Stimulated activated naive CD4-positive, alpha-beta T cell treated with Interleukin-2 at 50 U/mL for 16 hours (primary cell): ENCODE results near the gene ARMC9.
"Not testable (repeated sequence)": the region's sequence is repeated elsewhere in the genome, so short reads cannot be mapped to it uniquely, and the experiment has no call there.

Source experiments
- DNase-seq: peaks from one replicate; lab custom pipeline; 2025; lab: John Stamatoyannopoulos, UW

ARMC9 gene

GRCh38 chr2:231244382-231245248 is 46.2 kb downstream of the ARMC9 start:
- no peak for DNase-seq

- DNase-seq = no peak
These were observed 47.0 kb downstream of the ARMC9 start for GRCh38 chr2:231245249-231246094.

GRCh38 chr2:231246171-231246842 is 47.9 kb downstream of the ARMC9 start:
- DNase-seq = no peak

- DNase-seq = no peak
These were observed 51.7 kb downstream of the ARMC9 start for GRCh38 chr2:231250146-231250545.

GRCh38 chr2:231250698-231251097 is 52.3 kb downstream of the ARMC9 start:
- DNase-seq = no peak

GRCh38 chr2:231253292-231253691 is 54.9 kb downstream of the ARMC9 start:
- DNase-seq = not testable (repeated sequence)

- no peak for DNase-seq
These were observed 58.1 kb downstream of the ARMC9 start for GRCh38 chr2:231256494-231256893.

- no peak for DNase-seq
These were observed 59.3 kb downstream of the ARMC9 start for GRCh38 chr2:231257763-231258162.

- DNase-seq = no peak
These were observed 60.3 kb downstream of the ARMC9 start for GRCh38 chr2:231258701-231259100.

GRCh38 chr2:231259104-231259503 is 60.7 kb downstream of the ARMC9 start:
- DNase-seq = no peak

- DNase-seq = no peak
These were observed 62.2 kb downstream of the ARMC9 start for GRCh38 chr2:231260442-231261208.

- no peak for DNase-seq
These were observed 64.8 kb downstream of the ARMC9 start for GRCh38 chr2:231263118-231263831.

- DNase-seq = no peak
These were observed 72.0 kb downstream of the ARMC9 start for GRCh38 chr2:231270221-231271114.

GRCh38 chr2:231272991-231273390 is 74.6 kb downstream of the ARMC9 start:
- no peak for DNase-seq

GRCh38 chr2:231276987-231277386 is 78.6 kb downstream of the ARMC9 start:
- no peak for DNase-seq

GRCh38 chr2:231277962-231278361 is 79.5 kb downstream of the ARMC9 start:
- DNase-seq = no peak

GRCh38 chr2:231278868-231279267 is 80.4 kb downstream of the ARMC9 start:
- no peak for DNase-seq

GRCh38 chr2:231280846-231281245 is 82.4 kb downstream of the ARMC9 start:
- DNase-seq = no peak

GRCh38 chr2:231284296-231284695 is 85.9 kb downstream of the ARMC9 start:
- no peak for DNase-seq

- no peak for DNase-seq
These were observed 88.5 kb downstream of the ARMC9 start for GRCh38 chr2:231286964-231287363.
